Measurements from ENCODE around the gene B3GNT8.
"Not testable (repeated sequence)": the region's sequence is repeated elsewhere in the genome, so short reads cannot be mapped to it uniquely, and the experiment has no call there.

B3GNT8 gene

DNA sequence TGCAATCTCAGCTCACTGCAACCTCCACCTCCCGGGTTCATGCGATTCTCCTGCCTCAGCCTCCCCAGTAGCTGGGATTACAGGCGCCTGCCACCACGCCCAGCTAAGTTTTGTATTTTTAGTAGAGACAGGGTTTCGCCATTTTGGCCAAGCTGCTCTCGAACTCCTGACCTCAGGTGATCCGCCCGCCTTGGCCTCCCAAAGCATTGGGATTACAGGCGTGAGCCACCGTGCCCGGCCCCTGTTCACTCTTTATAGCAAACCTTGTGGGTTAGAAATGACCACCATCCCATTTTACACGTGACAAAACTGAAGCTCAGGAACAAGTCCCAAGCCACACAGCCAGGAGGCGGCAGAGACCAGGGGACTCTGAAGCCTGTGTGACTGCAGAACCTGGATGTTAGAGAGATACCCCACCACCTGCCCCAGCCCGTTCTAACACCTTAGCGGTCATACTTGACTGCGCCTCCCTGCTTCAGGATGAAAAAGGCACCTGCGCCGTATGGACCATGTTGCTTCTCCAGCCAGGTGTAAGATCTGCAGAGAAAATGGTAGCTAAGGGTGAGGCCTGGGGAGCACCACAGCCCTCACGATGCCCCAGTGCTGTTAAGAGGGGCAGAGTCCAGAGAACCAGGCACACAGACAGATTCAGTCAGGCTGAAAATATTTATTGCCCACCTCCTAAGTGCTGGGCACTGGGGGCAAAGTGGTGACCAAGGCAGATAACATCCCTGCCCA, 8.9 kb upstream of the B3GNT8 start:
- no peak for DNase-seq (ENCODE audit: low read depth)

DNA sequence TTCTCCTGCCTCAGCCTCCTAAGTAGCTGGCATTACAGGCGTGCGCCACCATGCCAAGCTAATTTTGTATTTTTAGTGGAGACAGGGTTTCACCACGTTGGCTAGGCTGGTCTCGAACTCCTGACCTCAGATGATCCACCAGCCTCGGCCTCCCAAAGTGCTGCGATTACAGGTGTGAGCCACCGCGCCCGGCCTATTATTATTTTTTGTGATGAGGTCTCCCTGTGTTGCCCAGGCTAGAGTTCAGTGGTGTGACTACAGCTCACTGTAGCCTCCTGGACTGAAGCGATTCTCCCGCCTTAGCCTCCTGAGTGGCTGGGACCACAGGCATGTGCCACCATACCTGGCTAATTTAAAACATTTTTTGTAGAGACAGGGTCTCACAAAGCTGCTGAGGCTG, 8.2 kb upstream of the B3GNT8 start:
- DNase-seq (ENCODE audit: low read depth) = not testable (repeated sequence)

DNA sequence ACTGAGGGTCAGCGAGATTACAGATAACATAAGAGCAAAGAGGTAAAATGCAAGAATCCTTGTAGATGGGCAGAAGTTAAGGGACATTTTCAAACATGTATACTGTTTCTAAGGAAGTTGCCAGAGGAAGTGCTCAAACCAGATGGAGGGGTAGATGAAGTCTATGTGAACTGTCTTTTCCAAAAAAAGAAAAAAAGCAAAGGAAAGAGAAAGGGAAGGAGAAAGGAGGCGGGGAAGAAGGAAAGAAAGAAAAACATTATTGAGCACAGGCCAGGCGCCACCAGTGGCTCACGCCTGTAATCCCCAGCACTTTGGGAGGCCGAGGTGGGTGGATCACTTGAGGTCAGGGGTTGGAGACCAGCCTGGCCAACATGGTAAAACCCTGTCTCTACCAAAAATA, 7.3 kb upstream of the B3GNT8 start:
- DNase-seq (ENCODE audit: low read depth) = no peak

DNA sequence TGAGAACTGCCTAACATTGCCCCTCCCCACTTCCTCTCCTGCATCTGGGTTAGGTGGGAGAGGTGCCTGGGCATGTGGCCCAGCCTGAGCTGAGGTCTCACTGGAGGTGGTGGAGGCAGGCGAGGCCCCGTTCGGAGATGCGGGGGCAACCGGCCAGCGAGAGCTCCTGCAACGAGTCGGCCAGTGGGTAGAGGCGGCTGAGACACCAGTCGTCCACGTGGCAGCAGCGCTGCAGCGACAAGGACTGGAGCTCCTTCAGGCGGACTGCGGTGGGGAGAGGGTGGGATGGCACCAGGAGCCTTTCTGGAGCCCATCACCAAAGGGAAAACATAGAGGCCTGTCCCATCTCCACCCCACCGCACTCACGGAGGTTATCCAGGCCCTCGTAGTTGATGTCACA, 6.0 kb upstream of the B3GNT8 start:
- no peak for DNase-seq (ENCODE audit: low read depth)

DNA sequence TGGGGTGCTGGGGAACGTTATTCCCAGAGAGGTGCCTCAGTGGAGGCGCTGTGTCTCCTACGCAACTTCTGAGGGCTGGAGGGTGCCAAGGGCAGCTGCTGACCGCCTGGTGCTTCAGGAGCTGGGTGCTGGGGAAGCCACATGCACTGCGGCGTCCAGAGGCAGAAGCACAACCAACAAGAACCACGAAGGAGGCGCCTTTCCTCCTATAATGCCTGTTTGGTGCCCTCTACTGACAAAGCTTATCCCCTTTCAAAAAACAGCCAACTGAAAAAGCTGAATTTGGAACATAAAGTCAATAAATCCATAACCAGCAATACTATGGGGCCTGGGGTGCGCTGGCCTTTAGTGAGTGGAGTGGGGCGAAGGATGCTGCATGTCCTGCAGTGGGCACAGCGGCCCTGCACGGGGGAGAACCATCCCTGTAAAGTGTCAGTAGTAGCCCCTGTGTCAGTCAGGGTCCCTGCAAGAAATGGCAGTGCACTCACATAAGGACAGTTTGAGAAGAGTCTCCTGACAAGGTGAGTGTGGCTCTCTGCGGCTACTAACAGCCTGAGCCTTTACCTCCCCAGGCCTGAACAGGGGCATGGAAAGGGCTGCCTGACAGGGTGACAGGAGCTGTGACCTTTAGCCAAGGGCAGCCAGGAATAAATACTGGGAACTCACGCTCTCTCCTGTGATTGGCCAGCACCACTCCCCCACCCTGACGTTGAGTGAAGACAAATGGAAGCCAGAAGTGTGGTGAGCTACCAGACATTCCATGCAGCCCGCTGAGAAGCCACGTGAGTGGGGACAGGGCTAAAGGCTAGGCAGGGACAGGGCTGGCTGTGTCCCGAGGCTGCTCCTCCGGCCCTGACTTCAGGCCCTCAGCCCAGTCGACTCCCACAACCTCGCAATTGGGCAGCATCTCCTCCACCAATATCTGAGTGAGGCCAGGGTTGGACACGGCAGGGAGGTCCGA, 4.5 kb upstream of the B3GNT8 start:
- DNase-seq (ENCODE audit: low read depth) = no peak

DNA sequence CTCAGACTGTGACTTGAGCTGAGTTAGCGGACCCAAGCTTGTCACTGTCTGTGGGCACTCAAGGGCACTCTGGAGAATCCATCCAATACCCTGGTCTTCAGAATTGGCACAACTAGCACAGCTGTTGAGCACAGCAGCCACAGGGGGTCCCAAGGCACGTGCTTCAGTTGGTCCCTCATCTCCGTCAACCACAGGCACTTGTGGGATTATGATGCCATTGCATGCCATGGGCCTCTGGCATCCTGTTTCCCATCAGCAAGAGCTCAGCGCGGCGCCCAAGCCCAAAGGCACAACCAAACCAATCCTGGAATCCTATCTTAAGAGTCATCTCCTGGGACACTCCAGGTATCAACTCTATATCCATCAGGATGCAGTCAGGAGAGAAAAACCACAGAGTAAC, 3.7 kb upstream of the B3GNT8 start:
- DNase-seq (ENCODE audit: low read depth) = no peak

DNA sequence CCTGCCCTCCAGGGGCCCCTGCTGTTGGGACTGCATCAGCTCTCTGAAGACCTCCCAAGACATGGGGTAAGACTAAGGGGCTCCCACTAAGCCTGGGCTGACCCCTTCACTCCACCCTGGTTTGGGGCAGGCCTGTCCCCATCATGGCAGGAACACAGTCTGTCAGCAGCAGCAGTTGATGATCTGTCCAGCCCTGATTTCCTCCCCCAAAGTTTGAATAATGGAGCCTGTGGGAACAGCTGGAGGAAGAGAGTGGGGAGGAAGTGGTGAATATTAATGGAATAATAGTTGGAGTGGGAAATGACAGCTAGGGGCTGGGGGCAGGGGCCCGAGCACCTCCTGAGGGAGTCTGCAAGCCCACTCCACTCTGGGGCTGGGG, 1.3 kb upstream of the B3GNT8 start:
- no peak for DNase-seq (ENCODE audit: low read depth)

DNA sequence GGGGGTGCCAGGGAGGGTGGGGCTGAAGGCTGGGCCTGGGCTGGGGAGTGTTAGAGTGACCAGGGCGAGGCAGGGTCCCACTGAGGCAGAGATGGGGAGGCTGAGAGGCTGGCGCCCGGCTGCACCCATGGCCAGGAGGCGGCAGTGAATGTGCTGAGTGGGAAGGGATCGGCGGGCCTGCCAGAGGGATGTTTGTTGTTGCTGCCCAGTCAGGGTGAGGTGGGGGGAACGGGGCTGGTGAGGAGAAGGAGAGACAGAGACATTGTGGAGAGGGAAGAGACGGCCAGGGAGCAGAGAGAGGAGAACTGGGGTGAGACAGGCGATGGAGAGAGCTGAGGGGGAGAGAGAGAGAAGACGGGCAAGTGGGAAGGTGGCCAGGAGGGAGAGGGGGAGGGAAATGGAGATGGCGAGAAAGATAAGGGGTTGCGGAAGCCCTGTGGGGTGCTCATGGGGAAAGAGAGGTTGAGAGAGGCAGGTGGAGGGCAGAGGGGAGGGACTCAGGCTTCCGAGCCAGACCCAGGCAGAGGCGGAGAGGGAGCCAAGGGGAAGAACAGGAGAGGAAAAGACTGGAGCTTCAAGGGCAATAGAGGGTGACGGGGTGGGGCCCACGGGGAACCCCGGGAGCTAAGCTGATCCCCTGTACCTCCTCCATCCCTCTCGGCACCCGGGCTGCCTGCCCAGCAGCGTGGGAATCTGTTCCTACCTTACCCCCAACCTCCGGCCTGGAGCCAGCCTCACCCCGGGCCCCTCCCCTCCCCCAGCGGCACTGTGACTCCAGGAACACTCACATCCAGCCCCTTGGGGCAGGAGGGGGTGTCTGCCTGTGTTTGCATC, 690 bp upstream of the B3GNT8 start:
- peak; percentile 29 for DNase-seq (ENCODE audit: low read depth)

DNA sequence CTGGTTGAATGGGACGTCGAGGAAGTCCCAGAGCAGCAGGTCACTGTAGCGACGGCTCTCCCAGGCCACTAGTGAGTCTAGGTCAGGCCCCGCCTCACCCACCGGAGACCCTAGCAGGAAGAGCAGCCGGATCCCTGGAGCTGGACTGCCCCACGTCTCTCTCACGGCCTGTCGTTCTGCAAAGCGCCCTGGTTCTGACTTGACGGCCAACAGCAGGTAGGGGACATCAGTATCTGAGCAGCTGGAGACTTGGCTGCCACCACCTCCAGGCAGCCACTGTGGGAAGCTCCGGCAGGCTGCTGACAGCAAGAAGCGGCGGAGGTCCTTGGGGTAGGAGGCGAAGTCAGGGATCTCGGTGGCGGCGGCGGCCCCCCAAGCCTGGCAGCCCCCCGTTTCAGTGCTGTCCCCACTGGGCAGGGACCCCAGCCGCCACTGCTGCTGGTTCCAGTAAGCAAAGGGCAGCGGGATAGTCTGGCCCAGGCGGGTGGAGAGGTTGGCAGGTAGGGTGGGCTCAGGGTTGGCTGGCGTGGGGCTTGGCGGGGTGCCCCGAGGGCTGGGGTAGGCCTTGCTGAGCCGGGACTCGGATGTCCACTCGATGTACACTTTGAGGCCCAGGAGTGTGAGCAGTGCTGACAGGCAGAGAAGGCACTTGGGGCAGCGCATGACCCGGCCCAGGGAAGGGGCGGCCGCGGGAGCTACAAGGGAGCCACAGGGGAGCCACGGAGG, 895 bp downstream of the B3GNT8 start:
- DNase-seq (ENCODE audit: low read depth) = no peak

DNA sequence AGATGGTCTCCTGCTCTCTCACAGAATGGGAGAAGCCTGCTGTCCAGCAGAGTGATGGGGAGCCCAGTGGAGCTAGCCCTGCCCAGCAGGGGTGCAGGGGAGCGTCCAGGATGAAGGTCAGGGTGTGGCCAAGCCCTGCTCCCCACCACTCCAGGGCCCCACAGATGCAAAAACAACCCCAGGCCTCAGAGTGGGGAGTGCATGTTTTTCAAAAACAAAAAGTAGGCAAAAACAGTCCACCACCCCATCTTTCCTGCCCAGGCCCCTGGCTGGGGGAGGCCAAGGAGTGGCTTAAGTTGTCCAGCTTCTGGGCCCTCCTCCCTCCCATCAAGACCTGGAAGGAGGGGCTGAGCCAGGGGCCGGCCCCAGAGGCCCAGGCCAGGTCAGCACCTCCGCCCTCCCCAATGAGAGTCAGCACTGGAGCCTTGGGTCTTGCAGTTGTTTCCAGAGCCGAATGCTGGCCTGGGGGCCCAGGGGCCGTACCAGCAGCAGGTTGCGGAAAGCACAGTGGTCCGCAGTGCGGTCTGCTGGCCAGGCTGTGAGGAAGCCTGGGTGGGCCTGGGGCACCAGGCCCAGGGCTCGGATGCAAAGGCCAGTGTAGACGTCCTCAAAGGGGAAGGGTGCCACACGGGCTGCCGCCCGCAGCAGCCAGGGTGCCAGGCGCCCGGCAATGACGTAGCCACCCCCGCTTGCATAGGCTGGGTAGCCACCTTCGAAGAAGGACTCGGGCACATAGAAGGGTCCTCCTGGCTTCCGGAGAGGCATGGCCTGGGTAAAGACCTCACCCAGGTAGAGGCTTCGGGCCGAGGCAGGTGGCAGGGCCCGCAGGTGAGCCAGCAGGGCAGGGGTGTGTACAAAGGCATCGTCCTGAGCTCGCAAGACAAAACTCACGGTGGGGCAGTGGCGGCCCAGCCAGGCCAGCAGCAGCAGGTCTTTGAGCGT, 1.7 kb downstream of the B3GNT8 start:
- DNase-seq (ENCODE audit: low read depth) = no peak

DNA sequence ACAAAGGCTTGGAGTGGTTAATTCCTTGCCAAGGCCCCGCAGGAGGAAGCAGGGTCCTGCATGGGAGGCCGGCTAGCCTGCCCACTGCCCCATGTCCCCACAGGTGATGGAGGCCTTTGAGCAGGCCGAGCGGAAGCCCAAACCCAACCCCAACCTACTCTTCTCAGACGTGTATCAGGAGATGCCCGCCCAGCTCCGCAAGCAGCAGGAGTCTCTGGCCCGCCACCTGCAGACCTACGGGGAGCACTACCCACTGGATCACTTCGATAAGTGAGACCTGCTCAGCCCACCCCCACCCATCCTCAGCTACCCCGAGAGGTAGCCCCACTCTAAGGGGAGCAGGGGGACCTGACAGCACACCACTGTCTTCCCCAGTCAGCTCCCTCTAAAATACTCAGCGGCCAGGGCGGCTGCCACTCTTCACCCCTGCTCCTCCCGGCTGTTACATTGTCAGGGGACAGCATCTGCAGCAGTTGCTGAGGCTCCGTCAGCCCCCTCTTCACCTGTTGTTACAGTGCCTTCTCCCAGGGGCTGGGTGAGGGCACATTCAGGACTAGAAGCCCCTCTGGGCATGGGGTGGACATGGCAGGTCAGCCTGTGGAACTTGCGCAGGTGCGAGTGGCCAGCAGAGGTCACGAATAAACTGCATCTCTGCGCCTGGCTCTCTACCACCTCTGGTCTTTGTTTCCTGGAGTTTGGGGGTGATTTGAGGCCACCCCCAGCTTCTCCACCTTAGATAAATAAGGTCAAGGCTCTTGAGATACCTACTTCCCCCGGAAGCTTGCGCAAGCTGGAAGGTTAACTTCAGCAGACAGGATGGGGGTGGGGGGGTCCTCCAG, 2.6 kb downstream of the B3GNT8 start:
- no peak for DNase-seq (ENCODE audit: low read depth)

DNA sequence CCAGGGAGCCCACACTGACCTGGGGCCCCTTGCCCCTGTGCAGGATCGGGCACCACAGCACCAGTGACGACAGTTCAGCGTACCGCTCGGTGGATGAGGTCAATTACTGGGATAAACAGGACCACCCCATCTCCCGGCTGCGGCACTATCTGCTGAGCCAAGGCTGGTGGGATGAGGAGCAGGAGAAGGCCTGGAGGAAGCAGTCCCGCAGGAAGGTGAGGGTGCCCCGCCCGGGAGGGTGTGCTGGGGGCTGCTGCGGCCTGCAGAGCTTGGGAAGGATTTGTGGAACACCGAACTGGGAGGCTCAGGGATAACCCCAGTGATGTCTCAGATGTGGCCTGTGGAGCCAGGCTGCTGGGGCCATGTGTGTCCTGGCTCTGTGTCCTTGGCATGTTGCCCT, 4.2 kb downstream of the B3GNT8 start:
- DNase-seq (ENCODE audit: low read depth) = no peak

DNA sequence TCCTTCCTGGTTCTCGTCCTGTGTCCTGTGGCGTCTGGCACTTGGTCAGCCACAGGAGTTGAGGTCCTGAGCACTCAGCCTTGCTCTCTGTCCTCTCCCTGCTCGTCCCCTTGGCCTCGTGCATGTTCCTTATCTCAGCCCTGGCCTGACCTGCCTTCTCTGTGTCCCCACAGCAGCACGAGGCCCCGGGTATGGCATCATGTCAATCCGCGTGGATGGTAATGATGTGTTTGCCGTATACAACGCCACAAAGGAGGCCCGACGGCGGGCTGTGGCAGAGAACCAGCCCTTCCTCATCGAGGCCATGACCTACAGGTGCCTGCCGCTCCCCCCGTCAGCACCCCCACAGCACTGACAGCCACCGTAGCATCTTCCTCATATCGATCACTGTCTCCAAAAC, 4.7 kb downstream of the B3GNT8 start:
- DNase-seq (ENCODE audit: low read depth) = no peak

DNA sequence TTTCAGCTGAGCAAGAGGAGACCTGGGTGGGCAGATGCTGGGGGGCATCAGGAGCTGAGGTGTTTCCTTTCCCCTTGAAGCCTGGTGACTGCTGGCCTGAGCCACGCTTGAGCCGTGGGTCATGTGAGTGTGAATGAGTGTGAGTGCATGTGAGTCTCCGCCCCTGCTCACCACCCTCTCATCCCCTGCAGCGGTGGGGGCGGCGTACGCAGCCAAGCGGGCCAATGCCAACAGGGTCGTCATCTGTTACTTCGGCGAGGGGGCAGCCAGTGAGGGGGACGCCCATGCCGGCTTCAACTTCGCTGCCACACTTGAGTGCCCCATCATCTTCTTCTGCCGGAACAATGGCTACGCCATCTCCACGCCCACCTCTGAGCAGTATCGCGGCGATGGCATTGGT, 5.2 kb downstream of the B3GNT8 start:
- DNase-seq (ENCODE audit: low read depth) = no peak

DNA sequence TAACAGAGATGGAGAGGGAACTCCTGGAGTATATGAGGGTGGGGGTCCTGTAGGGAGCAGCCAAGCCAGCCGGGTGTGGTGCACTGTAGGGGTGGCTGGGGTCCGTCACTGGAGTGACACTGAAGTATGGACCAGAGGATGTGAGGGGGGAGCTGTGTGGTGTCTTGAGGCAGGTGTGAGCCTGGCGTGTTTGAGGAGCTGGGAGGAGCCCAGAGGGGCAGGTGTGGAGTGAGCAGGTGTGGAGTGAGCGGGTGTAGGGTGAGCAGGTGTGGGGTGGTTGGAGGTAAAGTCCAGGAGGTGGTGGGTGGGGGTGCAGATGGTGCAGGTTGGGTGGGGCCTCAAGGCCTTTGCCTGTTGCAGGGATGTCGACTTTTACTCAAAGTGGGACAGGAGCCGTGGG, 5.9 kb downstream of the B3GNT8 start:
- DNase-seq (ENCODE audit: low read depth) = no peak

DNA sequence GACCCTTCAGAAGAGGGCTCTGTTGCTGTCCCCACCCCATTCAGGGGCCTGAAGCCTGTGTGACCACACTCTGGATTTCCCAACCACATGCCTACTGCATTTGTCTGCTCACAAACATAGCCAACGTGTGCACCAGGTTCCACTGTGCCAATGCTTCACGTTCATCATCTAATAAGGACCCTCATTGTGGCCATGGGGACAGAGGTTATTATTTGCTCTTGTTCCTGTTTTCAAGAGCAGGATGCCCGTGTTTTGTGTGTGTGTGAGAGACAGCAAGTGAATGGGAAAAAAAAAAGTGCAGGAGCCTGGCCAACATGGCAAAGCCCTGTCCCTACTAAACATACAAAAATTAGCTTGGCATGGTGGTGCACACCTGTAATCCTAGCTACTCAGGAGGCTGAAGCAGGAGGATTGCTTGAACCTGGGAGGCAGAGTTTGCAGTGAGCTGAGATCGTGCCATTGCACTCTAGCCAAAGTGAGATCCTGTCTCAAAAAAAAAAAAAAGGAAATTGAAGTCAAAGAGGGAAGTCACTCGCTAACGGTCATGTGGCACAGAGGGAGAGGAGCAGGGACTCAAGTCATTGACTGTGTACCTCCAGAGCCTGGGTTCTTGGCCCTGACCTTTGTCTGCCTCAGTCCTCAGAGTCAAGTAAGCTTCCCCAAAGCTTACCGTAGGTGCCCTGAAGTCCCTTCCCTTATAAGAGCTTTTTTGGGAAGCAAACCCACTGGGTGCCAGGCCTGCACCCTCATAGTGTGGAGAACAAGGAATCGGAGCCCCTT, 6.9 kb downstream of the B3GNT8 start:
- DNase-seq (ENCODE audit: low read depth) = no peak

DNA sequence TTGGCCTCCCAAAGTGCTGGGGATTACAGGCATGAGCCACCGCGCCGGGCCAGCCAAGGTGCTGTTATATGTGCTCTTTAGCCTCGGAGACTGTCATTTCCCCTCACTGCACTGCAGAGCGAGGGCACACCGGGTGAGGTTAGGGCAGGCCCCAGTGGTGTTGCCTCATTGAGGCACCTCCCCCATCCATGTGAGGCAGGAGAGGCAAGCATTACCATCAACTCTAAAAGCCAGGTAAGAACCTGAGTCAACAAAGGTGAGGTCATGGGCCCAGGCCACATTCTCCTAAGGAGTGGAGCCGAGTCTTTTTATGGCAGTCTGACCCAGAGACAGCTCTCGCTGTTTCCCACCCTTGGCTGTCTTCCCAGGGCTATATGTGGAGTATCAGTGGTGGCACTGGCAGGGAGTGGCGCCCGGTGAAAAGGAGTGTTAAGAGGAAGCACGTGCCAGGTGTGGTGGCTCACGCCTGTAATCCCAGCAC, 10.9 kb downstream of the B3GNT8 start:
- DNase-seq (ENCODE audit: low read depth) = no peak

DNA sequence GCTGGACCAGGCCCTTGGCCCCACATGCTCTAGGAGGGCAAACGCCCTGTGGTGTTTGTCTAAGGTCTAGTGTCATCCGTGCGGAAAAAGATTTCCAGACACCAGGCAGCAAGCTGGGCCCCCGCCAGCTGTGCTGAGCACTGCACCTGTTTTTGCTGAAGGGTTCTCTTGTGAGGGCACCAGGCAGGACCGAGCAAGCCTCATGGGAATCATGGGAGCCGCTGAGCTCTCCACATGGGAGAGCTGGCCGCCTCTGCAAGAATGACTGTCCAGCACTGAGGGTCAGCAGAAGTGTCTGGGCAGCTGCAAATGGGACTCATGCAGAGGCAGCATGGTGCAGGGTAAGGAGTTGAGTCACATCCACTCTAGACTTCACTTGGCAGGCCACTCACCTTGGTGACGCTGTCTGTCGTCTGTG, 12.0 kb downstream of the B3GNT8 start:
- no peak for DNase-seq (ENCODE audit: low read depth)

DNA sequence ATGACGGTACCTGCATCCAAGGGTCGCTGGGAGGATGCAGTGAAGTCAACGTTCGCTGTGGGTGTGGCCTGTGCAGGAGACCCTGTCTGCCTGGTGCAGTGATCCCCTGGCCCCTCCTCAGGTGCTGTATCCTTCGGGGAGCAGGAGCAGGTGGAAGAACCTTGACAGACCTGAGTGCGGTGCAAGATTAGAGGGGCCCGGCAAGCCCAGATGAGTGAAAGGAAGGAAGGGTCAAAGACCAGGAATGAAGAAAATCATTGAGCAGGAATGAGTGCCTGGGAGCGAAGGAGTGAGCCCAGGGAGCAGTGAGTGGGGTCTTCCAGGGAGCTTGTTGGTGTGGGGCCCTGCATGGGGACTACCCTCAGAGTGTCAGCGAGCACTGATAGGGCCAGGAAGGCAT, 12.7 kb downstream of the B3GNT8 start:
- no peak for DNase-seq (ENCODE audit: low read depth)
